ENCODE measurements around the gene TRIM39.

TRIM39 gene

DNA sequence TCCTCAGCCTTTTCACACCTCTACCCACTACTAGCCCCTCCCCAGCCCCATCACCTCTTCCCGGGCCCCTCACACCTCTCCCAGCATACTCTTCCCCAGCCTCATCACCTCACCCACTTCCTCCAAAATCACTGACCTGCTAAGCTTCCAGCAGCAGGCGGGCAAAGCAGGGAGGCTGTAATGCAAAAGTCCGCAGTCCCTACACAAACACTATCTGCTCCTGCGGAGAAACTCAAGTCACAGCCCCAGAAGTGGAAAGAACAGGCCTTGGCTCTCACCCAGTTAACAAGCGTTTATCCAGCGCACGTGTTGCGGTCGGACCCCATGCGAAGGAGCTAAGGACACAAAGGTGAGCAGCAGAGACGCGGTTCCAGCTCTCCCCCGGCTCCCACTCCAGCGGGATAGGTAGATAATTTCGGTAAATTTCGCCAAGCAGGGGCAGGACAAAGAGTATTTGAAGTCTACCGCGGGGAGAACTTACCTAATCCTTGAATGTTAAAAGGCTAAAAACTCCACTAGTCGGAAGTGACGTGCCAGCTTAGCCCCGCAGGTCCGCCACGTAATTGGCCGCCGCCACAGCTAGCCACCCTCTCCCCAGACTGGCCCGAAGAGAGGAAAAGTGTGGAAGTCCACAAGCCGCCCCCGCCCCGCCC, 728 bp upstream of the TRIM39 start:
- H3K4me3 ChIP-seq (replicated peaks; ENCODE audit: insufficient read depth, low read length): peak overlapping the region; percentile 91
- H3K27ac ChIP-seq (replicated peaks): peak overlapping the region; percentile 96
- no peaks in the 10 kb centered on the region for H3K27me3 ChIP-seq (ENCODE audit: insufficient read depth, poor library complexity, severe bottlenecking)
- DNase-seq (ENCODE audit: low read depth in 1 of 2, low spot score in 1 of 2): peak in 1 of 2 experiments; percentile 85
- no peak; the same call in 1 of the 2 replicates for TF ChIP-seq SPI1 (IDR thresholded peaks at IDR 0.05; ENCODE audit: borderline replicate concordance, low read depth)
- peak; percentile 69; the same call in 1 of the 2 replicates for TF ChIP-seq GABPA (IDR thresholded peaks at IDR 0.05; ENCODE audit: low read depth)

DNA sequence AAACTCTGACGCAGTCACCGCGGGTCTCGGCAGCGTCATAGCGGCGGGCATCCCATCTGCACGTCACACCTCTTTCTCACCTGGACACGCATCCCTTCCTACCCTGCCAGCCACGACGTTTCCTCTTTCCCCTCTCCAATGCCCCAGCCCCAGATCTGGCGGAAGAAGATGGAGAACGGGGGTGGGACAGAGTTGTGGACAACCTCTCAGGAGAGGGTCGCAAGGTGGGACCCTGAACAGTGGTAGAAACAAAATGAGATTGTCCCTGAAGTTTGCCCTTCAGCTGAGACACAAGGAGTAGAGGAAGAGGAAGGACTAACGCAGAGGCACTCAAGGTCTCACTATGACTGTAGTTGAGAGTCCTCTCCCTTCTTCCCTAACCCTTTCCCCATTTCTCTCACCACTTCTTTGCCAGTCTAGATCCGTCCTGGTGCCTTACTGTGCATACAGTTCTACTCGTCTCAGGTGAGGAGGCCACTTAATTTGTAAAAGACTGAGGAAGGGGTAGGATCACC, 562 bp downstream of the TRIM39 start:
- peak in 1 of 2 experiments; percentile 20 for DNase-seq (ENCODE audit: low read depth in 1 of 2, low spot score in 1 of 2)
- H3K27me3 ChIP-seq (ENCODE audit: insufficient read depth, poor library complexity, severe bottlenecking): no peaks in the 10 kb centered on the region
- peak overlapping the region; percentile 96 for H3K27ac ChIP-seq (replicated peaks)
- TF ChIP-seq SPI1 (IDR thresholded peaks at IDR 0.05; ENCODE audit: borderline replicate concordance, low read depth) (no peak; the same call in 1 of the 2 replicates), POLR2AphosphoS5 (IDR thresholded peaks at IDR 0.05; ENCODE audit: low read depth) (no peak), GABPA (IDR thresholded peaks at IDR 0.05; ENCODE audit: low read depth) (no peak)
- TF ChIP-seq, protein P1, sequence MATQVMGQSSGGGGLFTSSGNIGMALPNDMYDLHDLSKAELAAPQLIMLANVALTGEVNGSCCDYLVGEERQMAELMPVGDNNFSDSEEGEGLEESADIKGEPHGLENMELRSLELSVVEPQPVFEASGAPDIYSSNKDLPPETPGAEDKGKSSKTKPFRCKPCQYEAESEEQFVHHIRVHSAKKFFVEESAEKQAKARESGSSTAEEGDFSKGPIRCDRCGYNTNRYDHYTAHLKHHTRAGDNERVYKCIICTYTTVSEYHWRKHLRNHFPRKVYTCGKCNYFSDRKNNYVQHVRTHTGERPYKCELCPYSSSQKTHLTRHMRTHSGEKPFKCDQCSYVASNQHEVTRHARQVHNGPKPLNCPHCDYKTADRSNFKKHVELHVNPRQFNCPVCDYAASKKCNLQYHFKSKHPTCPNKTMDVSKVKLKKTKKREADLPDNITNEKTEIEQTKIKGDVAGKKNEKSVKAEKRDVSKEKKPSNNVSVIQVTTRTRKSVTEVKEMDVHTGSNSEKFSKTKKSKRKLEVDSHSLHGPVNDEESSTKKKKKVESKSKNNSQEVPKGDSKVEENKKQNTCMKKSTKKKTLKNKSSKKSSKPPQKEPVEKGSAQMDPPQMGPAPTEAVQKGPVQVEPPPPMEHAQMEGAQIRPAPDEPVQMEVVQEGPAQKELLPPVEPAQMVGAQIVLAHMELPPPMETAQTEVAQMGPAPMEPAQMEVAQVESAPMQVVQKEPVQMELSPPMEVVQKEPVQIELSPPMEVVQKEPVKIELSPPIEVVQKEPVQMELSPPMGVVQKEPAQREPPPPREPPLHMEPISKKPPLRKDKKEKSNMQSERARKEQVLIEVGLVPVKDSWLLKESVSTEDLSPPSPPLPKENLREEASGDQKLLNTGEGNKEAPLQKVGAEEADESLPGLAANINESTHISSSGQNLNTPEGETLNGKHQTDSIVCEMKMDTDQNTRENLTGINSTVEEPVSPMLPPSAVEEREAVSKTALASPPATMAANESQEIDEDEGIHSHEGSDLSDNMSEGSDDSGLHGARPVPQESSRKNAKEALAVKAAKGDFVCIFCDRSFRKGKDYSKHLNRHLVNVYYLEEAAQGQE (IDR thresholded peaks at IDR 0.05; ENCODE audit: insufficient replicate concordance, low read depth): no peak
- TF ChIP-seq, protein P2, sequence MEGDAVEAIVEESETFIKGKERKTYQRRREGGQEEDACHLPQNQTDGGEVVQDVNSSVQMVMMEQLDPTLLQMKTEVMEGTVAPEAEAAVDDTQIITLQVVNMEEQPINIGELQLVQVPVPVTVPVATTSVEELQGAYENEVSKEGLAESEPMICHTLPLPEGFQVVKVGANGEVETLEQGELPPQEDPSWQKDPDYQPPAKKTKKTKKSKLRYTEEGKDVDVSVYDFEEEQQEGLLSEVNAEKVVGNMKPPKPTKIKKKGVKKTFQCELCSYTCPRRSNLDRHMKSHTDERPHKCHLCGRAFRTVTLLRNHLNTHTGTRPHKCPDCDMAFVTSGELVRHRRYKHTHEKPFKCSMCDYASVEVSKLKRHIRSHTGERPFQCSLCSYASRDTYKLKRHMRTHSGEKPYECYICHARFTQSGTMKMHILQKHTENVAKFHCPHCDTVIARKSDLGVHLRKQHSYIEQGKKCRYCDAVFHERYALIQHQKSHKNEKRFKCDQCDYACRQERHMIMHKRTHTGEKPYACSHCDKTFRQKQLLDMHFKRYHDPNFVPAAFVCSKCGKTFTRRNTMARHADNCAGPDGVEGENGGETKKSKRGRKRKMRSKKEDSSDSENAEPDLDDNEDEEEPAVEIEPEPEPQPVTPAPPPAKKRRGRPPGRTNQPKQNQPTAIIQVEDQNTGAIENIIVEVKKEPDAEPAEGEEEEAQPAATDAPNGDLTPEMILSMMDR (IDR thresholded peaks at IDR 0.05; ENCODE audit: insufficient read depth, low read length): no peak
- H3K4me3 ChIP-seq (replicated peaks; ENCODE audit: insufficient read depth, low read length): peak overlapping the region; percentile 91

DNA sequence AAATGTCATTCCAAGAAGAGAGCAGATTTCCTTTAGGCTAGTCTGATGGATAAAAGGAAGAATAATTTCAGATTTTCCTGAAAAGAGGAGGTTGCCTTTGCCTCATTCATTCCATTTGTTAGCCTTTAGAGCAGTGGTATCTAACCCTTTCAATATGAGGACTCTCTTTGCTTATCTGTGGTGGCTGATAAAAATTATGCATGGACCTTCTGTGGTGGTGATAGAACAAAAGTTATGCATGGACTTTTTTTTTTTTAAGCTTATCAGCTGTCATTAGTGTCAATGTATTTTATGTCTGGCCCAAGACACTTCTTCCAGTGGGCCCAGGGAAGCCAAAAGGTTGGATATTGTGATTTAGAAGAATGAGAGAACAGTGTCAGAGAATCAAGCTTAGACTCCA, 1.7 kb downstream of the TRIM39 start:
- Histone ChIP-seq H3K4me3 (replicated peaks; ENCODE audit: insufficient read depth, low read length) (no peak overlapping the region), H3K27me3 (ENCODE audit: insufficient read depth, poor library complexity, severe bottlenecking) (no peaks in the 10 kb centered on the region), H3K27ac (replicated peaks) (peak overlapping the region; percentile 44)
- TF ChIP-seq GABPA (IDR thresholded peaks at IDR 0.05; ENCODE audit: low read depth) (no peak), POLR2AphosphoS5 (IDR thresholded peaks at IDR 0.05; ENCODE audit: low read depth) (no peak), SPI1 (IDR thresholded peaks at IDR 0.05; ENCODE audit: borderline replicate concordance, low read depth) (no peak)
- TF ChIP-seq, protein P2 (IDR thresholded peaks at IDR 0.05; ENCODE audit: insufficient read depth, low read length): no peak
- TF ChIP-seq, protein P1 (IDR thresholded peaks at IDR 0.05; ENCODE audit: insufficient replicate concordance, low read depth): no peak
- DNase-seq (ENCODE audit: low read depth in 1 of 2, low spot score in 1 of 2): no peak

DNA sequence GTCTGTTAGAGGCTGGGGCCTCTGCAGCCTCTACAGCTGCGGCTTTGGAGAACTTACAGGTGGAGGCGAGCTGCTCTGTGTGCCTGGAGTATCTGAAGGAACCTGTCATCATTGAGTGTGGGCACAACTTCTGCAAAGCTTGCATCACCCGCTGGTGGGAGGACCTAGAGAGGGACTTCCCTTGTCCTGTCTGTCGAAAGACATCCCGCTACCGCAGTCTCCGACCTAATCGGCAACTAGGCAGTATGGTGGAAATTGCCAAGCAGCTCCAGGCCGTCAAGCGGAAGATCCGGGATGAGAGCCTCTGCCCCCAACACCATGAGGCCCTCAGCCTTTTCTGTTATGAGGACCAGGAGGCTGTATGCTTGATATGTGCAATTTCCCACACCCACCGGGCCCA, 2.6 kb downstream of the TRIM39 start:
- peak overlapping the region; percentile 63 for H3K27ac ChIP-seq (replicated peaks)
- no peaks in the 10 kb centered on the region for H3K27me3 ChIP-seq (ENCODE audit: insufficient read depth, poor library complexity, severe bottlenecking)
- TF ChIP-seq POLR2AphosphoS5 (IDR thresholded peaks at IDR 0.05; ENCODE audit: low read depth) (peak; percentile 89), SPI1 (IDR thresholded peaks at IDR 0.05; ENCODE audit: borderline replicate concordance, low read depth) (peak; percentile 80), GABPA (IDR thresholded peaks at IDR 0.05; ENCODE audit: low read depth) (no peak)
- TF ChIP-seq, protein P1 (IDR thresholded peaks at IDR 0.05; ENCODE audit: insufficient replicate concordance, low read depth): peak; percentile 41
- TF ChIP-seq, protein P2 (IDR thresholded peaks at IDR 0.05; ENCODE audit: insufficient read depth, low read length): no peak
- DNase-seq (ENCODE audit: low read depth in 1 of 2, low spot score in 1 of 2): peak; percentile 95 to 99
- H3K4me3 ChIP-seq (replicated peaks; ENCODE audit: insufficient read depth, low read length): peak overlapping the region; percentile 5; the same call in 1 of the 2 replicates
